ENCODE results near the gene CCDC120. TPM values are rescaled to one million over a fixed set of nuclear protein-coding genes. Genes with fewer than 3 reads are reported as not detected.

Gene CCDC120
- total and polyA plus RNA-seq, 9 of the 15 experiments (the other 6 are each of a cell fraction or from before 2014, with no cell fraction given), result 0.13 to 3.6 (median 0.54) TPM

DNA sequence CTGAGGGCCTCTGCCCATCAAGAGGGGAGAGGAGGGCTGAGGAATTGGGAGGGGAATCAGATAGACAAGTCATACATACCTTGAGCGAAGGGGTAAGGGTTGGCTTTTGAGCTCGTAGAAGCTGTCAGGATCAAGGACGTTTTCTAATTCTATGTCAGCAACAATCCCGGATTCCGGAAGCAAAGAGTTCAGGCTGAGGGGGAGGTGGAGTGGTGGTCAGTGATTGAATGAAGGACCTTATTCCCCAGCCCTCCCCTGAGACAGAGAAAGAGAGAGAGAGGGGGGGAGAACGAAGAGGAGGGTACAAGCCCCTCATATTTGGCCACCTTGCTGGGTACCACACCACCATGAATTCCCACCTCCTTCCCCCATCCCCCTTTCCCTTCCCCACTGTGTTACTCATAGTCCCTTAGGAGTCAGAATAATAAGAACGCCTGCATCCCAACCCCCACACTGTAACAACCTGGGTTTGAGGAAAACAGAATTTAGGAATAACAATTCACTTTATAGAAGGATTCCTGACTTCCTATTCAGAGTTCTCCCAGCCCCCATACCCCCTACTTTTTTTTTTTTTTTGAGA, 18.3 kb upstream of the CCDC120 start:
- Histone ChIP-seq H3K4me3 (peak overlapping the region; percentile 19; the same call in 1 of the 2 replicates), H3K27me3 (ENCODE audit: control insufficient read depth in 2 of 2, insufficient read depth in 2 of 2, low read length in 2 of 2) (no peaks in the 10 kb centered on the region), H3K4me2 (ENCODE audit: insufficient read depth, low read length) (peak overlapping the region; percentile 78), H3K79me2 (ENCODE audit: control insufficient read depth, insufficient read depth, low read length) (peaks cover 36% of the 10 kb centered on the region), H3K9ac (ENCODE audit: insufficient read depth in 1 of 2, low read depth in 2 of 2, low read length in 2 of 2) (peak overlapping the region; percentile 60 to 77; a peak in 3 of 4 replicates), H3K36me3 (ENCODE audit: control insufficient read depth, insufficient read depth, low read length) (peaks cover 35% of the 10 kb centered on the region; the same call in 2 of the 3 replicates), H3K9me1 (ENCODE audit: control insufficient read depth, insufficient read depth, low read length) (no peaks in the 10 kb centered on the region), H3K9me3 (replicated peaks; ENCODE audit: control insufficient read depth, insufficient read depth, low read depth, low read length) (no peaks in the 10 kb centered on the region), H3K27ac (ENCODE audit: extremely low read depth, low read depth, low read length) (peak overlapping the region; percentile 74), H4K20me1 (replicated peaks; ENCODE audit: control insufficient read depth, insufficient read depth, low read length) (no peaks in the 10 kb centered on the region), H2AFZ (ENCODE audit: low read depth, low read length) (no peak overlapping the region), H3K4me1 (replicated peaks in 1 of 2; ENCODE audit: control insufficient read depth in 2 of 2, insufficient read depth in 2 of 2, low read length in 2 of 2) (peaks cover 36 to 42% of the 10 kb centered on the region in 2 experiments; a peak in 4 of 5 replicates)
- no TSS peak for BruUV-seq (replicated peaks)
- TF ChIP-seq KDM1A (IDR thresholded peaks at IDR 0.05) (0 out of 4 replicates have a peak, but pooled peaks of 1 of the 2 experiments have one; percentile 26), ZNF79 (CRISPR knock-in tag; IDR thresholded peaks at IDR 0.05; ENCODE audit: low read depth) (no peak), KLF6 (CRISPR knock-in tag; IDR thresholded peaks at IDR 0.05; ENCODE audit: borderline replicate concordance) (no peak)
- TF ChIP-seq, protein P1, sequence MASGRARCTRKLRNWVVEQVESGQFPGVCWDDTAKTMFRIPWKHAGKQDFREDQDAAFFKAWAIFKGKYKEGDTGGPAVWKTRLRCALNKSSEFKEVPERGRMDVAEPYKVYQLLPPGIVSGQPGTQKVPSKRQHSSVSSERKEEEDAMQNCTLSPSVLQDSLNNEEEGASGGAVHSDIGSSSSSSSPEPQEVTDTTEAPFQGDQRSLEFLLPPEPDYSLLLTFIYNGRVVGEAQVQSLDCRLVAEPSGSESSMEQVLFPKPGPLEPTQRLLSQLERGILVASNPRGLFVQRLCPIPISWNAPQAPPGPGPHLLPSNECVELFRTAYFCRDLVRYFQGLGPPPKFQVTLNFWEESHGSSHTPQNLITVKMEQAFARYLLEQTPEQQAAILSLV (tag; IDR thresholded peaks at IDR 0.05), result no peak
- TF ChIP-seq, protein P2, sequence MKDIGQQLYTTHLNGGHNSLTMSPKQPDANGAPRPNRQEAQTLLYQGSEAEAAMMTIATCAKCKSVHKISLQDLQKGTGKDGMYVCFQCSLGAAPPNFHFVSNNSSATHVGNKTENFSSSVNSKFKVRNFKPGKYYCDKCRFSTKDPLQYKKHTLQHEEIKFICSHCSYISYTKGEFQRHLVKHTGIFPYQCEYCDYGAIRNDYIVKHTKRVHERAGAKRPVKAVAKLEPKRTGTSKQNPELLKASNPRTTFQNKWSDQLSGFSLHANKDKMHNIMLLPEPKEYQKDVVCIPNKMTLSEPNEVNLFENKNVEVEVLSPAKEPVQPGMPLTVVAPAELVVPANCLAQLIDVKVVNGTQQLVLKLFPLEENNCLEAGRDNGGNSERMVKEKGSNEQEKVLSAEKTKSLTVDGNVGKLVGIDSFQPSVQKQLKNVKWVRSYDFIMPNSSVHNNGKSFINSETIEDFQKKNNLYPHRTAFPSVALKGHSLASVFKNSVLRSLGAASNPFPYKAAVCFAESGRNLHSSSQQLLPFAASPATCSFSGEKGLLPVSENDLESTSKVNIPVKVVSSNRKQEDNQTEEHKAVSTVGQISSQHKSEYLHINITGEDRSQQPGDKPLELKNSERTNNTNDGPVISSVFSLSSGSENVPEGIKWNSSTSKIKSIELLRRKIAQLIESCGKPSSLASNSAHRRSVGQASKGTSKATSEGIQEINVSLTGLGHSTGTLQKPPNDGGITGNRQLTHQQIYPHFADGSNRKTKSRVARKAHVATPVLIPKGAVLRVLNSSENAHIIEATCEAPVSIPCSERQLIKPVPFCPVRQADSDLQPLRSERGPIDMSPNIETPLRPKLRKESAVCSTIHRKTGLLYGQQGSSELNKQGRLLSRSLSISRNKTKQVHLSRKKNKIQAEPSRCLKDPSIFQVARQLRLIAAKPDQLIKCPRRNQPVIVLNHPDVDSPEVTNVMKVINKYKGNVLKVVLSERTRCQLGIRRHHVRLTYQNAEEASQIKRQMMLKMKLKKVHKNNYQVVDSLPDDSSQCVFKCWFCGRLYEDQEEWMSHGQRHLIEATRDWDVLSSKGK (CRISPR knock-in tag; IDR thresholded peaks at IDR 0.05), result no peak
- intact Hi-C loops (cut with micrococcal nuclease) (loop anchor here (5.0 kb wide), 3 partner anchors 38 to 137 kb away; partner anchors contain the start of gene GRIPAP1), in situ Hi-C loops (cut with MboI) (no loop called here)
- ChIA-PET CTCF (ENCODE audit: low intra/inter-chr PET ratio) (no interaction called here), POLR2A (interaction anchor here (0.6 to 1.4 kb wide), 5 partner anchors 18 to 303 kb away, joined by 3 read pairs; no protein-coding TSS in a partner anchor)
- WGBS (ENCODE audit: insufficient coverage, low coverage, missing lambda C conversion rate), result 22% methylated on average over 7 of the region's 7 CpGs
- no peak for ATAC-seq
- FAIRE-seq, result no peak
- no peak for DNase-seq (ENCODE audit: extremely low read depth in 1 of 4, low spot score in 3 of 4)
